Measurements from ENCODE around the gene FGF5.

Gene FGF5

DNA sequence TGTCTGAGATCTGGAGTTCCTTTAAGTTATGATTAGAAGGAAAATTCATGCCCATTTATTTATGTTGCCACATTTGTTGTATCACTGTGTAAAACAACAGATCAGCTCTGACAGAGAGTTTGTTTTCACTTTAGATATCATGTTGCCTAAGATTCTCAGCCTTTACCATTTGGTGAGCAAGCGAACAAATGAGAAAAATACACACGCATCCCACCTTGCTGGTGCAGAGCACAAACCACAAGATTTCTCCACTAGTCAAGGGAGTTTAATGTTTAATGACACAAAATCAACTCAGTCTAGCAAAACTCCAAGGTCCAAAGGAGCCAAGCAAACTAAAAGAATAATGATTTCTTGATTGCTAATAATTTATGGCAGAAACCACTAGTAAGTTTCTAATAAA is 27.7 kb downstream of the FGF5 start:
- no peak overlapping the region for H3K4me3 ChIP-seq (ENCODE audit: low read depth, low read length)
- TF ChIP-seq, protein P1, sequence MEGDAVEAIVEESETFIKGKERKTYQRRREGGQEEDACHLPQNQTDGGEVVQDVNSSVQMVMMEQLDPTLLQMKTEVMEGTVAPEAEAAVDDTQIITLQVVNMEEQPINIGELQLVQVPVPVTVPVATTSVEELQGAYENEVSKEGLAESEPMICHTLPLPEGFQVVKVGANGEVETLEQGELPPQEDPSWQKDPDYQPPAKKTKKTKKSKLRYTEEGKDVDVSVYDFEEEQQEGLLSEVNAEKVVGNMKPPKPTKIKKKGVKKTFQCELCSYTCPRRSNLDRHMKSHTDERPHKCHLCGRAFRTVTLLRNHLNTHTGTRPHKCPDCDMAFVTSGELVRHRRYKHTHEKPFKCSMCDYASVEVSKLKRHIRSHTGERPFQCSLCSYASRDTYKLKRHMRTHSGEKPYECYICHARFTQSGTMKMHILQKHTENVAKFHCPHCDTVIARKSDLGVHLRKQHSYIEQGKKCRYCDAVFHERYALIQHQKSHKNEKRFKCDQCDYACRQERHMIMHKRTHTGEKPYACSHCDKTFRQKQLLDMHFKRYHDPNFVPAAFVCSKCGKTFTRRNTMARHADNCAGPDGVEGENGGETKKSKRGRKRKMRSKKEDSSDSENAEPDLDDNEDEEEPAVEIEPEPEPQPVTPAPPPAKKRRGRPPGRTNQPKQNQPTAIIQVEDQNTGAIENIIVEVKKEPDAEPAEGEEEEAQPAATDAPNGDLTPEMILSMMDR (IDR thresholded peaks at IDR 0.05; ENCODE audit: low read depth, low read length): no peak

DNA sequence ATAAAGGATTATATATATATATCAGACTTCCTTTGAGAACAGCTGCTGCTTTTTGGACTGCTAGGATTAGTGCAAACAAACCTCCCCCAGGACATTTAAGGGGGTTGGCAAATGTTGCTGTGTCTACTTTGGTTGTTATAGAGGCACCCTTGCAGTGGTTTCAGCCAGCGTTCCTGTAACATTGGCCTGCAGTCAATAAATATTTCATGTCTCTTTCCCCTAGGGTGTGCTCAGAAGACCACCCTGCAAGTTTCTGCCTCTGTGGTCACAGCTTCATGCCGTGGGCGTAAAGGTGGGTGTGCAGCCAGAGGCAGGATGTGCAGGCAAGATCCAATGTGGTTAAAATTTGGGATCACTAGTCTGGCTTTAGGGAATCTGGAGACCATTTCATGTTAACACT is 28.9 kb downstream of the FGF5 start:
- no peak overlapping the region for H3K4me3 ChIP-seq (ENCODE audit: low read depth, low read length)
- TF ChIP-seq, protein P1 (IDR thresholded peaks at IDR 0.05; ENCODE audit: low read depth, low read length): no peak

DNA sequence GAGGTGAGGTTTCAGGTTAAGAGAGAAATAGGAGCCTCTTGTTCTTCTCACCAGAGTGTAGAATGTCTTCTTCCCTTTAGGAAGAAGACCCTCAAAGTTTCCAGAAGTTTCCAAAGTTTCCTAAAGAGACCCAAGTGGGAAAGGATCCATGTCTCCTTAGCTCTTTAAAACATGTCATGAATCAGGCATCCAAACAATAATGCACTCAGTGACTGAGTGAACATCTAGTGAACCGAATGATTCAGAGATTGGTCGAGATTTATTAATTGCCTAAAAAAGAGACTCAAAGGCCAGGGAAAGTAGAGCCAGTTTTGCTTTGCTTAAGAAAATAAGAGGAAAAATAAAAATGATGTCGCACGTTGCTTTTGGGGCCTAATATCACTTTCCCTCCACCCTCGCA is 29.4 kb downstream of the FGF5 start:
- no peak overlapping the region for H3K4me3 ChIP-seq (ENCODE audit: low read depth, low read length)
- TF ChIP-seq, protein P1 (IDR thresholded peaks at IDR 0.05; ENCODE audit: low read depth, low read length): no peak

- TF ChIP-seq, protein P1 (IDR thresholded peaks at IDR 0.05; ENCODE audit: low read depth, low read length): no peak
- no peak overlapping the region for H3K4me3 ChIP-seq (ENCODE audit: low read depth, low read length)
Observed at GRCh38 chr4:80301884-80302283, 35.4 kb downstream of the FGF5 start.

- no peak overlapping the region for H3K4me3 ChIP-seq (ENCODE audit: low read depth, low read length)
- TF ChIP-seq, protein P1 (IDR thresholded peaks at IDR 0.05; ENCODE audit: low read depth, low read length): no peak
Observed at GRCh38 chr4:80302616-80303223, 36.3 kb downstream of the FGF5 start.

GRCh38 chr4:80305466-80305865 is 39.0 kb downstream of the FGF5 start:
- no peak overlapping the region for H3K4me3 ChIP-seq (ENCODE audit: low read depth, low read length)
- TF ChIP-seq, protein P1 (IDR thresholded peaks at IDR 0.05; ENCODE audit: low read depth, low read length): no peak

DNA sequence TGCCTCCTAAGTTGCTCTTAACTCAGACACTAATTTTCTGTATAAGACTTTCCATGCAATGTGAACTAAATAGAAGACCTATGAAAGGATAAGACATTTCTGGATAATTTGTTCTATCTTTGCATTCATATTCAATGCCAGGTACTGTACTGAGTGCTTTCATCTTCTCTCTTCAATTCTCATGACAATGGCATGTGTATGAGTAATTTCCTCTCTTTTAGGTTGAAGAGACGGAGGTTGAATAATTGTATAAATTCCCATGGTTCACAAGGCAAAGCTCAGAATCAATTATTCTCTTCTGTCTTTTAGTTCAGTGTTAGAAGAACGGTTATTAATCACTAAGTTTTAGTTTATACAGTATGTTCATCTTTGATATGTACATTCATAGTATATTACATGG is 39.8 kb downstream of the FGF5 start:
- TF ChIP-seq, protein P1 (IDR thresholded peaks at IDR 0.05; ENCODE audit: low read depth, low read length): no peak
- no peak overlapping the region for H3K4me3 ChIP-seq (ENCODE audit: low read depth, low read length)
